GM19452 (cell line): Measurements from ENCODE around the gene FANCE.

Source experiments
- ATAC-seq: cut with Tn5 transposase; IDR thresholded peaks from one replicate; pipeline ENCODE4 v1.9.1; 2021; ENCODE audit not compliant: unreplicated experiment

Gene FANCE

DNA sequence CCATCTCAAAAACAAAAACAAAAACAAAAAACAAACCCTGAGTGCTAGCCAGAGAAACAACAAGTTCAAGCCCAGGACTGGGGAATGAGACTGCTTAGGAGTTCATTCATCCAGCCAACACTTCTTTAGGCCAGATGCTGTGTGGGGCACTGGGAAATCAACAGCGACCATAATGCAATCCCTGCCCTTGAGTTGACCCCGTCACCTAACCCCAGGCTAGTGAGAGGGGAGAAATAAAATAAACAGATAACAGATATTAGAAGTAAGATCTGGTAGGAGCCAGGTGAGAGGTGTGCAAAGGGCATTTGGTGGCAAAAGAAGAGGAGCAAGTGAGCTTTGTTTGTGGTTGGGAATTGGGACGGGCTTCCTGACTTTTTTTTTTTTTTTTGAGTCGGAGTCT lies 11.2 kb downstream of the FANCE start:
- no peak for ATAC-seq

GRCh38 chr6:35465646-35466045 lies 13.5 kb downstream of the FANCE start:
- ATAC-seq: no peak

DNA sequence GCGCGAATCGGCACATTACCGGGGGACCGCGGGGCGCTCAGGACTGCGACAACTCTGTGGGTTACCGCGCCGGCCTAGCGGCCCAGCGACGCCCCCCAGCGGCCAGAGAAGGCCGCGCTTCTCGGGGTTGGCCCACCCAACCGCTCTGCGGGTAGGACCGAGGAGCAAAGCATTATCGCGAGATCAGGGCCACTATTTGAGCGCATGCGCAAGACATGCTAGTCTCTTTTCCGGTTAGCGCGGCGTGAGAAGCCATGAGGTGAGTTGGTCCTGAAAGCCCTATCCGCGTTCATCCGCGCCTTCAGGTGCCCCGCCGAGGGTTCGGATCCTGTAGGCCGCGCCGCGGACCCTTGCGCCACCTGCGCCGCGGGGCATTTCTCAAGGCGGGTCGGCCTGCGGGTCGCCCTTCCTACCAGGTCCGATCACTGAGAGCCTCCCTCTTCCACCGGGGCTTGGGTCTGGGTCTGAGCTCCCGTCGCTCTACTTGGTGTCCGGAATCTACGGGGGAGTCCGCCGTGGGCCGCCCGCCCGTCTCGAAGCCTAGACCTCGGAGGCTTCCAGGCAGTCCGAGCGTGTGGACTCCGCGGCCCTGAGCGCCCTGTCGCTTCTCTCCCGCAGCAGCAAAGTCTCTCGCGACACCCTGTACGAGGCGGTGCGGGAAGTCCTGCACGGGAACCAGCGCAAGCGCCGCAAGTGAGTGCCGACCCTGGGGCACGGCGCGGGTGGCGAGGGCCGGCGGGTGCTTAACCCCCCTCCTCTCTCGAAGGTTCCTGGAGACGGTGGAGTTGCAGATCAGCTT lies 16.2 kb downstream of the FANCE start, which contains the start of gene RPL10A:
TSS of gene RPL10A (plus strand) at position 221 of the 799 bp plus-strand sequence. CDS start at position 255, 34 bp downstream.
- ATAC-seq: peak; percentile 67

DNA sequence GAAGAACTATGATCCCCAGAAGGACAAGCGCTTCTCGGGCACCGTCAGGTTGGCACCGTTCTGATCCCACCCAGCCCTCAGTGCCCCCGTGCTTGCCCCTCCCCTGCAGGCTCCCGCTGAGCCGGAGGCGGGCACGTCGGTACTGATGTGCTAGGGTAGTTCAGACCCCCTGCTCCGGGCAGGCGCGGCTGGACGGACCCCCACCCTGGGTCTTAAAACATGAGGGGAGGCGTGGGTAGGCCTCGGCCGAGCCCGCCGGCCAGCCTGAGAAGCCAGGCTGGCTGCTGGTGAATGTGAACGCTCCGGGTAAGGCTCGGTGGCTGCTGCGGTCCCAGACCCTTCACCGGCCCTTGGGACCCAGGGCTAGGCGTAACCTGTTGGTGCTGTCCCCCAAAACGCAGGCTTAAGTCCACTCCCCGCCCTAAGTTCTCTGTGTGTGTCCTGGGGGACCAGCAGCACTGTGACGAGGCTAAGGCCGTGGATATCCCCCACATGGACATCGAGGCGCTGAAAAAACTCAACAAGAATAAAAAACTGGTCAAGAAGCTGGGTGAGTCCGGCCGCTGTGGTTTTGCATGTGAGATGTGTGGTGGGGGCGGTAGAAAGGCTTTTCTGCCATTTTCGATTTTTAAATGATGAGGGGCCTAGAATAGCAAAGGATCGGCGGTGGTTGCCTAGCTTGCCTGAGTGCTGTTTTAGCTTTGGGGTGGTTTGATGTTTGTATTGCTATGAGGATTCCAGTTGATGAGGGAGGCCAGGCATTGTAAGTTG lies 17.0 kb downstream of the FANCE start:
- no peak for ATAC-seq

DNA sequence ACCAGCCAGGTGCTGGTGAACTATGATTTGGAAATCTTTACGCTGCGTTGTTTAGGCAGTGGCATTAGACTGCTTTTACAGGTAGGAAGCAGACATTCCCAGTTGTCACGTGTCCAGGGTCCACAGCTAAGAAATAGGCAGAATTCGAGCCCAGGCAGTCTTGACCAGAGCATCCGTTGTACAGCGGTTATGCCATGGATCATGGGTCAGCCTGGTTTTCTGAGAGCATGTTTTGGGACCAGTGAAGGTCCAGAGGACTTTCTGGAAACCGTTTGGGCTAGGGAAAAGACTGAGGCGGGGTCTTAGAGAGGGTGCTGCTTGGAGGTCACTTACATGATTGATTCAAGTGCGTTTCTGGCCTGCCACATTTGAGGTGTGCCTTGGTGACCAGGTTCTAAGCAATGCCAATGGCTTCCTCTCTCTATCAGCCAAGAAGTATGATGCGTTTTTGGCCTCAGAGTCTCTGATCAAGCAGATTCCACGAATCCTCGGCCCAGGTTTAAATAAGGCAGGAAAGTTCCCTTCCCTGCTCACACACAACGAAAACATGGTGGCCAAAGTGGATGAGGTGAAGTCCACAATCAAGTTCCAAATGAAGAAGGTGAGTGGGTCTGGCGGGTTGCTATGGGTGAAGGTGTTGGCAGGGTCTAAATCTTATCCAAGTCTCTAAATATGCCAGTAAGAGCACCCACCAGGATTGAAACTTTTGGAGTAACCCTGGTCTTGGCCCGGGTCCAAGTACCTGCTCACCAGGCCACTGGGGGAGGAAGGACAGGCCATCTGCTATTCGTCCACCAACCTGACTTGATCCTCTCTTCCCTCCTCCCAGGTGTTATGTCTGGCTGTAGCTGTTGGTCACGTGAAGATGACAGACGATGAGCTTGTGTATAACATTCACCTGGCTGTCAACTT lies 17.9 kb downstream of the FANCE start:
- ATAC-seq: no peak

GRCh38 chr6:35470663-35471120 lies 18.6 kb downstream of the FANCE start:
- no peak for ATAC-seq

DNA sequence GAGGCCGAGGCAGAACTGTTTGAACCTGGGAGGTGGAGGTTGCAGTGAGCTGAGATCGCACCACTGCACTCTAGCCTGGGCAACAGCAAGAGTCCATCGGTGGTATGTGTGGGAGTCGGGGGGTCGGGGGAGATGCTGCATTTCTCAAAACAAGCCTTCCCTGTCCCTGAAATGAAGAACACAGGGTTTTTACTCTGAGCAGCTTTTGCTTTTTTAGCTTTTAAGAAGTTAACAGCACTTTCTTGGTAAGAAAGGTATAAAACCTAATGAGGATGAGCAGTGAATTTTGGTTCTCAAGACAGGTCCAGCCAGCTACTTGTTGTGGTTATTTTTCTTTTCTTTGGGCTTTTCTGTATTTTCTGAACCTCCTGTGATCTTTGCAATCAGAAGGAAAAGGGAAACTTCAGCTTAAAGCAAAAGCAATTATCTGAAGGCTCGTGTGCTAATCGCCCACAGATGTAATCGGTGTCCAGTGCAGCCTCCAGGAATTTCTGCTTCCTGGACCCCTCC lies 19.8 kb downstream of the FANCE start:
- ATAC-seq: no peak

GRCh38 chr6:35473075-35473849 lies 21.1 kb downstream of the FANCE start:
- ATAC-seq: no peak

DNA sequence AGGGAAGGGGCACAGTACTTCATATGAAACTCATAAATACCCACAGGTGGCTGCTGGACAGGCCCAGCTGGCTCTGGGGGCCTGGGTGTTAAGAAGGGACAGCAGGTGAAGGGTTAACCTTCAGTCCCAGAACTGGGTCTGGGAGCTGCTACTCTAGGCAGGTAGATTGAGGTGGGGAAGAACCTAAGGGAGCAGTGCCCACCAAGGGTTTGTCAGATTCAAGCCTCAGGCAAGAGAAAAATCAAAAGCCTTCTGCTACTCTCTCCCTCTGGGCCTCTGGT lies 21.7 kb downstream of the FANCE start:
- no peak for ATAC-seq

GRCh38 chr6:35474131-35474941 lies 22.2 kb downstream of the FANCE start:
- no peak for ATAC-seq

DNA sequence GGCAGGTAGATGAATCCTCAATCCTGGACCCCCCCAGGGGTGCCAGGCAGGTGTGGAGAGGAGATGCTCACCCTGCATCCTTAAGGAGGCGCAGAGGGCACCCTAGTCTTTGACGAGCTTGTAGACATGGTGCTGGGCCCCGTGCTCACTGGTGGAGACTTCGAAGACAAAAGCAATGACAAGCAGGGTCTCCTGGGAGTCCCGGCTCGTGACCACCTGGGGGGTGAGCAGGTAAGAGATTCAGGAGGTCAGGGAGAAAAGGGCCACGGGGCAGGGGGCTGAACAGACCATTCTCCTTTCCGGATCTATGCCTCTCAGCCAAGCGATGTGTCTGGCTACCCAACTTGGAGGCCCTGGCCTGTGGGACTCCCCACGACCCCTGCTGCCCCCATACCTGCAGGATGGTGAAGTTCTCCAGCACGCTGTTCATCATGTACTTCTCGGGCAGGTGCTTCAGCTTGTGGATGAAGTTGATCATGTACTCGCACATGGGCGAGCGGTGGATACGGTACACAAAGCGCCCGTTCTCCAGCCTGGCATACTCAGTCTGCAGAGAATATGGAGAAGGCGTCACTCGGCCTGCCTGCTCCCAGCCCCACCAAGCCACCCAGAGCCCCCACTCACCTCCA lies 22.9 kb downstream of the FANCE start:
- no peak for ATAC-seq

DNA sequence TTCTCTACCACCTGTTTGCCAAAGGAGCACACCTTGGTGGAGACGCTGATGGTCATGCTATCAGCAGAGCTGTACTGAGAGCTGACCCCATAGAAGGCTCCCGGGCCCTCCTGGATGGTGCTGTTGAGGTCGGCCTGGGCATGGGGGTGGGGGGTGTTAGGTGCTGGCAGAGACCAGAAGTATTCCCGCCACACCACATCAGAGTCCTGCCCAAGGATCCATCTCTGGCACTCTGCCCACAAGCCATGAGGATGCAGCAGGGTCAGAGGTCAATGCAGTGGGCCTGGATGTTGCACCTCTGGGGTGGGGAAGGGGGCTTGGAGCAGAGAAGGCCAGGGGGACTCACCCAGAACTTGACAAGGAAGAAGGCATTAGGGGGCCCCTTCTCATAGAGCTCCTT lies 23.4 kb downstream of the FANCE start:
- ATAC-seq: no peak

- no peak for ATAC-seq
Observed at GRCh38 chr6:35476004-35476403, 23.9 kb downstream of the FANCE start.

- no peak for ATAC-seq
Observed at GRCh38 chr6:35477028-35477427, 24.9 kb downstream of the FANCE start.

- no peak for ATAC-seq
Observed at GRCh38 chr6:35477551-35478179, 25.5 kb downstream of the FANCE start.

GRCh38 chr6:35478259-35478658 lies 26.1 kb downstream of the FANCE start:
- ATAC-seq: no peak

- ATAC-seq: no peak
Observed at GRCh38 chr6:35480176-35480575, 28.0 kb downstream of the FANCE start.

- ATAC-seq: no peak
Observed at GRCh38 chr6:35481226-35481625, 29.1 kb downstream of the FANCE start.

DNA sequence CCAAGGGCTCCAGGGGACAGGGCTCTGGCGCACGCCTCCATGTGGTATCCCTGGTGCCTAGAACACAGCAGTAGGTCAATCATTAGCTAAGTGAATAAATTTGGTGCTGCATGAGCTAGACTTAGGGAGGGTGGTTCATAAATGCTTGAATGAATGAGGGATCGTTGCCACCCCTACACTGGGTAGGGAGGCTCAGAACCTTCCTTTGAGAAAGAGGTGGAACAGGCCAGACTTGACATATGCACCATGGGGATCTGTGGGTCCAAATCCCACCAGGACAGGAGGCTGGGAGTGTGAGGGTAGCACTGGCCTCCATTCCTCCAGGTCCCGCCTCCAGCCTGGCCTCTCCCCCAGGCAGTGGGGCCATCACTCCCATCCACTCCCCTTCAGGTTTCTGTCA lies 30.9 kb downstream of the FANCE start:
- ATAC-seq: no peak
